ENCODE measurements around the gene IFT81.
"Not testable (repeated sequence)": the region's sequence is repeated elsewhere in the genome, so short reads cannot be mapped to it uniquely, and the experiment has no call there.

Gene IFT81

GRCh38 chr12:110223777-110224378, 99.7 kb downstream of the IFT81 start:
- in situ Hi-C loops (cut with MboI; ENCODE audit: low sequenced_read_pairs, unreplicated experiment), result no loop called here

GRCh38 chr12:110224379-110225304, 100.5 kb downstream of the IFT81 start:
- in situ Hi-C loops (cut with MboI; ENCODE audit: low sequenced_read_pairs, unreplicated experiment), result no loop called here
- no peak for TF ChIP-seq CTCF (IDR thresholded peaks at IDR 0.05; ENCODE audit: borderline replicate concordance, control extremely low read depth, extremely low read depth, insufficient read depth, missing control alignments)
- DNase-seq (ENCODE audit: low spot score), result no peak

More at GRCh38 chr12:110223777-110224378, 99.7 kb downstream of the IFT81 start:
- no peak for DNase-seq (ENCODE audit: low spot score)
- no peak for TF ChIP-seq CTCF (IDR thresholded peaks at IDR 0.05; ENCODE audit: borderline replicate concordance, control extremely low read depth, extremely low read depth, insufficient read depth, missing control alignments)

- in situ Hi-C loops (cut with MboI; ENCODE audit: low sequenced_read_pairs, unreplicated experiment), result no loop called here
- DNase-seq (ENCODE audit: low spot score), result no peak
- no peak for TF ChIP-seq CTCF (IDR thresholded peaks at IDR 0.05; ENCODE audit: borderline replicate concordance, control extremely low read depth, extremely low read depth, insufficient read depth, missing control alignments)
These were observed 103.0 kb downstream of the IFT81 start for GRCh38 chr12:110227138-110227537.

- DNase-seq (ENCODE audit: low spot score); in situ Hi-C loops (cut with MboI; ENCODE audit: low sequenced_read_pairs, unreplicated experiment): not testable (repeated sequence)
These were observed 104.2 kb downstream of the IFT81 start for GRCh38 chr12:110228348-110228747.

GRCh38 chr12:110228756-110229155, 104.6 kb downstream of the IFT81 start:
- in situ Hi-C loops (cut with MboI; ENCODE audit: low sequenced_read_pairs, unreplicated experiment), result no loop called here
- TF ChIP-seq CTCF (IDR thresholded peaks at IDR 0.05; ENCODE audit: borderline replicate concordance, control extremely low read depth, extremely low read depth, insufficient read depth, missing control alignments), result no peak
- no peak for DNase-seq (ENCODE audit: low spot score)

- in situ Hi-C loops (cut with MboI; ENCODE audit: low sequenced_read_pairs, unreplicated experiment), result no loop called here
- DNase-seq (ENCODE audit: low spot score), result no peak
- TF ChIP-seq CTCF (IDR thresholded peaks at IDR 0.05; ENCODE audit: borderline replicate concordance, control extremely low read depth, extremely low read depth, insufficient read depth, missing control alignments), result no peak
These were observed 105.3 kb downstream of the IFT81 start for GRCh38 chr12:110229409-110229808.

- no peak for TF ChIP-seq CTCF (IDR thresholded peaks at IDR 0.05; ENCODE audit: borderline replicate concordance, control extremely low read depth, extremely low read depth, insufficient read depth, missing control alignments)
- DNase-seq (ENCODE audit: low spot score), result no peak
- in situ Hi-C loops (cut with MboI; ENCODE audit: low sequenced_read_pairs, unreplicated experiment), result no loop called here
These were observed 106.5 kb downstream of the IFT81 start for GRCh38 chr12:110230655-110231054.
